Tibial artery (tissue), 4 donors: ENCODE results near the gene MEGF10.
"Not testable (repeated sequence)": the region's sequence is repeated elsewhere in the genome, so short reads cannot be mapped to it uniquely, and the experiment has no call there.

Source experiments
- DNase-seq, 2 donors: peaks; one replicate each; pipeline ENCODE4 v3.0.0-alpha.2; 2019
- H3K27ac ChIP-seq, 2 donors: fragments of 200-600 bp; sonication (generic) in 1 of 2; 1 replicate in 1 of 2; 2 replicates in 1 of 2; pipeline ENCODE4 v1.5.1; 2018 to 2019; ENCODE audit warnings: mild to moderate bottlenecking in 1 of 2
- H3K27me3 ChIP-seq, 2 donors: fragments of 200-600 bp; sonication (generic) in 1 of 2; one replicate each; pipeline versions ENCODE4 v1.5.1 to v1.6.0; 2016 to 2019
- H3K36me3 ChIP-seq, 3 donors: fragments of 200-600 bp; sonication (generic) in 2 of 3; one replicate each; pipeline ENCODE4 v1.5.1; 2016 to 2019; ENCODE audit warnings: mild to moderate bottlenecking in 2 of 3
- H3K4me1 ChIP-seq, 4 donors: fragments of 200-600 bp; sonication (generic) in 2 of 4; 1 replicate in 3 of 4; 2 replicates in 1 of 4; pipeline ENCODE4 v1.5.1; 2016 to 2019
- H3K4me3 ChIP-seq, 2 donors: fragments of 200-600 bp; sonication (generic) in 1 of 2; 1 replicate in 1 of 2; 2 replicates in 1 of 2; pipeline ENCODE4 v1.5.1; 2018 to 2019; ENCODE audit warnings: mild to moderate bottlenecking in 2 of 2
- H3K9me3 ChIP-seq, 3 donors: fragments of 200-600 bp; sonication (generic) in 1 of 3; one replicate each; pipeline ENCODE4 v1.5.1; 2016 to 2019
- CTCF ChIP-seq, 2 experiments: fragments of 200-600 bp in 1 of 2; fragments of 450-650 bp in 1 of 2; IDR thresholded peaks; one replicate each; pipeline ENCODE4 v1.5.1; 2017 to 2019; ENCODE audit warnings: antibody characterized with exemption in 2 of 2, mild to moderate bottlenecking in 1 of 2, moderate library complexity in 1 of 2
- intact Hi-C: fragments of 100-400 bp; cut with DNase I; formaldehyde crosslinking; loops from one replicate; pipeline ENCODE4 v1.15.0; 2023; ENCODE audit warnings: low total_unique reads

Gene MEGF10

GRCh38 chr5:127316011-127316410 is 25.4 kb downstream of the MEGF10 start:
- Histone ChIP-seq H3K4me3 (no peak overlapping the region), H3K9me3 (no peaks in the 10 kb centered on the region), H3K27ac (no peak overlapping the region), H3K36me3 (no peaks in the 10 kb centered on the region), H3K4me1 (no peaks in the 10 kb centered on the region), H3K27me3 (no peaks in the 10 kb centered on the region)
- intact Hi-C loops = no loop called here
- DNase-seq = no peak
- TF ChIP-seq CTCF (IDR thresholded peaks at IDR 0.05) = no peak

DNA sequence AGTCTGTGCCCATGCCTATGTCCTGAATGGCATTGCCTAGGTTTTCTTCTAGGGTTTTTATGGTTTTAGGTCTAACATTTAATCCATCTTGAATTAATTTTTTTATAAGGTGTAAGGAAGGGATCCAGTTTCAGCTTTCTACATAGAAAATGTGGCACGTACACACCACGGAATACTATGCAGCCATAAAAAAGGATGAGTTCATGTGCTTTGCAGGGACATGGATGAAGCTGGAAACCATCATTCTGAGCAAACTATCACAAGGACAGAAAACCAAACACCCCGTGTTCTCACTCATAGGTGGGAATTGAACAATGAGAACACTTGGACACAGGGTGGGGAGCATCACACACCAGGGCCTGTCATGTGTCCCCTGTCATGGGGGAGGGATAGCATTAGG is 26.8 kb downstream of the MEGF10 start:
- H3K27ac ChIP-seq, H3K4me3 ChIP-seq, H3K36me3 ChIP-seq, H3K27me3 ChIP-seq, intact Hi-C loops, H3K9me3 ChIP-seq, DNase-seq, H3K4me1 ChIP-seq: not testable (repeated sequence)

DNA sequence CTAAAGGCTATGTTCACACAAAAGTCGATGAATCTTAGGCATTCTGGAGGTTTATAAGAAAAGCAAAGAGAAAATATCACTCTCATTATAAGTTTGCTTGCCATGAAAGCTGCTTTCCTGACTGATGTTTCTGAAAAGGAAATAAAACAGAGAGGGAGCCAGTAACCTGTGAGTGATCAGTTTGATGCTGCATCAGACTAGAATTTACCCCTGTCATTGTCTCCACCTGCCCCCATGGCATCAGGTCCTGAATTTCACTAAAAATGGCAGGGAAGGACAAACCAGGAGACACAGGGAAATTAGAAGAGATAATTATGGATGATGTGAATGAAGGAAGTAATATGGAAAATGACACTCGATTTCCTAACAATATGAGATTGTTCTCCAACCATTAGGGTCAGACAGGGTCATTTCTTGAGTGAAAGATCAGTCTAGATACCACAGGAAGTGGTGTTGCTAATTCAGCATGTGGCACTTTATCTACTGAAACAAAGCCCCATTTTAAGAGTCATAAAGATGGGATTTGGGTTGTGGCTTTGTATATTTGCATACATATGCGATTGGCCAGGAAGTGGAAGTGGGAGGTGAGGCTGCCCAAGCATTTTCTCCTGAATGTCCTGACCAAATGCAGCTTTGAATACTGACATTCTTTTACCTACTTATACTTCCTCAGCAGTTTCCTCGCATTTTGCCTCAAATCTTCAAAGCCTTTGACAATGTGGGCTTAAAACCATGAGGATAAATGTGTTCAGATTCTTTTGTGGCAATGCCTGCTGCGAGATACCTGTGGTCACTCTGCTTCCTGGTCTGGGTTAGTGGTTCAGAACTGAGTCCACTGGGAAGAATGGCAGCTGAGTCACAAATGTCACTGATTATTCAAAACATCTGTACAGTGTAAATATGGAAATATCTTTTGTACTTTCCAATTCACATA is 29.7 kb downstream of the MEGF10 start:
- H3K27ac ChIP-seq = no peak overlapping the region
- H3K4me1 ChIP-seq = no peaks in the 10 kb centered on the region
- no peaks in the 10 kb centered on the region for H3K36me3 ChIP-seq
- H3K27me3 ChIP-seq = no peaks in the 10 kb centered on the region
- no peak overlapping the region for H3K4me3 ChIP-seq
- no peaks in the 10 kb centered on the region for H3K9me3 ChIP-seq
- TF ChIP-seq CTCF (IDR thresholded peaks at IDR 0.05) = no peak
- intact Hi-C loops = no loop called here
- DNase-seq = no peak

DNA sequence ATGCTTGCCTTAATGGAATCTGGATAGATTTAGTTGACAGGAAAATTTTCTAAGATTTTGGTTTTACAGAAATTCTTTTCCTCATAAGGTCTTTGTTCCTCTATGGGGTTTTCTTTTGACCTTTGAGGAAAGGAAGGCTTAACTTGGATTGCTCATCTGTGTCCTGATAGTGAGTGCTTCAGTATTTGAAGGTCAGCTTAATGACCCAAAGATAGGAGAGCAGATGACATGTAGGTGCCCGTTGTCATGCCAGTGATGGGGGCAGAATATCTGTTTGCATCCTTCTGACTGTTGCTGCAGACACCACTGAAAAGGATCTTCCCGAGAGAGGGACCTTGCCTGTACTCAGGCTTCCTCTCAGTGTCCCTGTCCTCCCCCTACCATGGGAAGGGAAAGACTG is 30.9 kb downstream of the MEGF10 start:
- TF ChIP-seq CTCF (IDR thresholded peaks at IDR 0.05) = no peak
- no peak overlapping the region for H3K4me3 ChIP-seq

GRCh38 chr5:127322403-127322802 is 31.8 kb downstream of the MEGF10 start:
- H3K27ac ChIP-seq = no peak overlapping the region
- no peaks in the 10 kb centered on the region for H3K4me1 ChIP-seq
- intact Hi-C loops = no loop called here
- no peaks in the 10 kb centered on the region for H3K9me3 ChIP-seq
- H3K27me3 ChIP-seq = no peaks in the 10 kb centered on the region
- no peak overlapping the region for H3K4me3 ChIP-seq
- no peak for DNase-seq
- TF ChIP-seq CTCF (IDR thresholded peaks at IDR 0.05) = no peak
- no peaks in the 10 kb centered on the region for H3K36me3 ChIP-seq

More for the DNA sequence above, 30.9 kb downstream of the MEGF10 start:
- Histone ChIP-seq H3K4me1 (no peaks in the 10 kb centered on the region), H3K9me3 (no peaks in the 10 kb centered on the region), H3K36me3 (no peaks in the 10 kb centered on the region), H3K27ac (no peak overlapping the region), H3K27me3 (no peaks in the 10 kb centered on the region)
- no peak for DNase-seq
- intact Hi-C loops = no loop called here

DNA sequence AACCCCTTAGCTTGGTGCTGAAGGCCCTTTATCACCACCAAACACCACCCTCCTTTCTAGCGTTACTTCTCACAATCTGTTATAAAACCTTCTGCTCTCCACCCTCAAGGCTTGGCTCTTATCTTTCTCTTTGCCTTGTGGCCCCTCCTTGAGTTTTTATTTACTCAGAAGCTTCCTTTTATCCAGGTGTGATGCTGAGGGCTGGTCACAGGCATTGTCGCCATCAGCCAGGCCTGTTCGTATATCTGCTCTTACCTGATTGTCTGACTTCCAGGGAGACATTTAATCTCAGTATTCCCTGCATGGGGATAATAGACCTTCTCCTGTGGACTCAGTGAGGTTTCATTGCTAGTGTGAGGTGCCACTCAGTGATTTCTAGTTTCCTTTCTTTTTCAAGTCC is 34.2 kb downstream of the MEGF10 start:
- Histone ChIP-seq H3K4me1 (no peaks in the 10 kb centered on the region), H3K9me3 (no peaks in the 10 kb centered on the region), H3K4me3 (no peak overlapping the region), H3K36me3 (no peaks in the 10 kb centered on the region), H3K27ac (no peak overlapping the region), H3K27me3 (no peaks in the 10 kb centered on the region)
- DNase-seq = no peak
- TF ChIP-seq CTCF (IDR thresholded peaks at IDR 0.05) = no peak
- intact Hi-C loops = no loop called here
